ENCODE results near the gene SLC13A5.

DNA sequence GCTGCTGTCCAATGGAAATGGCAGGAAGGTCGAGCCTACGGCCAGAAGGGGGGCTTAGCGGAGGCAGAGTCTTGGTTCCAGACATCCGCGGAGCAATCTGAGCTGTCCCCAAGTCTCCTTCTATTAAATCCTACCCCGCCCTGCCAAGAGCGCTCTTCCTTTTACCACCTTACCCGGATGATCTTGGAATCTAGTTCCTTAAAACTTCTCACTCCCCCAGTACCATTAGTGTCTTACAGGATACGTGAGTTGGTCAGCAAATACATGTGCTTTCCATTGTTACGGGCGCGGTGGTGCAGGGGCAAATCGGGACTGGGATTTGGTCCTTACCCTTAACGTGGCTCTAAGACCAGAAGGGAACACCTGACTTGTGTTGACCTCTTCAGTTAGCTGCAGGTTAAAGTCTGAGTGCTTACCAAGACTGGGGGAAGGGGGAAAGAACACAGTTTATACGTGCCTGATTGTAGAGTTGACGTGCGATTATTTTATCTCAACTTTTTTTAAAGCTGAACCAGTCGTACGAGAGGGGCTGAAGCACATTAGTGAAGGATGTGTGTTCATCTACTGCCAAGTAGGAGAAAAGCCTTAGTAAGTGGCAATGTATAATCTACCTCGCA, 71.8 kb downstream of the SLC13A5 start:
- no peak for TF ChIP-seq CTCF (IDR thresholded peaks at IDR 0.05; ENCODE audit: low read depth, low read length, missing input control)
- TF ChIP-seq SP1 (IDR thresholded peaks at IDR 0.05) = peak; percentile 10
- no peak for TF ChIP-seq ZBTB33 (IDR thresholded peaks at IDR 0.05)
- no peak for TF ChIP-seq FOXA1 (IDR thresholded peaks at IDR 0.05)

Data from liver (tissue), 3 donors.